GM06990 (cell line): ENCODE data around the gene GATM.
A peak's percentile ranks its signal among the peaks of the same experiment; 100 is the strongest.

Experiments used
- DNase-seq: peaks from one replicate; pipeline ENCODE4 v3.0.0-alpha.2; 2011; ENCODE audit not compliant: insufficient read length; ENCODE audit errors: extremely low read depth
- H3K27me3 ChIP-seq: replicated peaks from 2 replicates; pipeline ENCODE4 v1.6.0; 2011; ENCODE audit warnings: low read length; ENCODE audit not compliant: control insufficient read depth, insufficient read depth
- H3K36me3 ChIP-seq: 2 replicates; pipeline ENCODE4 v1.5.1; 2011; ENCODE audit warnings: low read length; ENCODE audit not compliant: control insufficient read depth, insufficient read depth
- H3K4me3 ChIP-seq: replicated peaks from 2 replicates; pipeline ENCODE4 v1.5.1; 2011; ENCODE audit warnings: low read depth, mild to moderate bottlenecking, control low read depth, low read length
- CTCF ChIP-seq: IDR thresholded peaks from 2 replicates; pipeline ENCODE4 v1.5.1; 2011; ENCODE audit warnings: low read length, control low read depth, mild to moderate bottlenecking, inconsistent platforms; ENCODE audit not compliant: insufficient read depth, poor library complexity, severe bottlenecking

Gene GATM

GRCh38 chr15:45392584-45392855 is 14.2 kb upstream of the GATM start:
- H3K27me3 ChIP-seq, result no peaks in the 10 kb centered on the region
- H3K4me3 ChIP-seq, result no peak overlapping the region
- no peak for TF ChIP-seq CTCF
- no peak for DNase-seq
- no peaks in the 10 kb centered on the region for H3K36me3 ChIP-seq

DNA sequence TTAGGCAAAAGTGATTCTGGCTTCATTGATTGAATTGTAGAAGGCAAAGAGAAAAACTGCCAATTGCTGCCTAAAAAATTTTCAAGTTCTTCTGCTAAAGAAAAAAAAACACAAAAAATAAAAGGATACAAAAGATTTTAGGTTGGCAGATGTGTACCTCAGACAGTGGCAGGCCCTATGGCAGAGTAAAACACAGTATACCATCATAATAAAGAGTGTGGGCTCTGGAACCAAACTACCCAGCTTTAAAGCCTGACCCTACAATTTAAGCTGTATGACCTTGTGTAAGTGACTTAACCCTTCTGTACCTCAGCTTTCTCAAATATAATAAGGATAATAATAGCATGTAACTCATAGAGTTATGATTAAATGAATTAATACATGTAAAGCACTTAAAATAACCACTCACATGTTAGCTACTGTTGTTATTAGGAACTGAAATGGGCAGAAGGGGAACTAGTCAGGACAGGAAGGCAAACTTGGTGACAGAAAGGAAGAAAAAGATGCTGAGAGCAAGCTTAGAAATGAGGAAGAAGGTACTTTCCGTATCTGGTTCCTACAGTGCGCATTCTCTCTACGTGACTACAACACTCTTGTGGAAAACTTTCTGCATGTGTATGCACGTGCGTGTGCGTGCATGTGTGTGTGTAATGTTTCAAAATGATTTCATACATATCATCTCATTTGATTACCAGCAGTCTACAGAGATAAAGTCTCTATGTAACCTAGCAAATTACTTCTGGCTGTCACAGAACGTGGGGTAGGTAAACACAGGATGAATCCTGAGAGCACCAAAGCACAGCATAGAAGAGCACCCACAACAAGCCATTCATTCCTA is 13.6 kb upstream of the GATM start:
- Histone ChIP-seq H3K36me3 (no peaks in the 10 kb centered on the region), H3K4me3 (no peak overlapping the region), H3K27me3 (no peaks in the 10 kb centered on the region)
- peak; percentile 57 for DNase-seq
- no peak for TF ChIP-seq CTCF

- Histone ChIP-seq H3K36me3 (no peaks in the 10 kb centered on the region), H3K27me3 (no peaks in the 10 kb centered on the region), H3K4me3 (no peak overlapping the region)
- no peak for TF ChIP-seq CTCF
- no peak for DNase-seq
These were observed 11.0 kb upstream of the GATM start for GRCh38 chr15:45389351-45389750.

DNA sequence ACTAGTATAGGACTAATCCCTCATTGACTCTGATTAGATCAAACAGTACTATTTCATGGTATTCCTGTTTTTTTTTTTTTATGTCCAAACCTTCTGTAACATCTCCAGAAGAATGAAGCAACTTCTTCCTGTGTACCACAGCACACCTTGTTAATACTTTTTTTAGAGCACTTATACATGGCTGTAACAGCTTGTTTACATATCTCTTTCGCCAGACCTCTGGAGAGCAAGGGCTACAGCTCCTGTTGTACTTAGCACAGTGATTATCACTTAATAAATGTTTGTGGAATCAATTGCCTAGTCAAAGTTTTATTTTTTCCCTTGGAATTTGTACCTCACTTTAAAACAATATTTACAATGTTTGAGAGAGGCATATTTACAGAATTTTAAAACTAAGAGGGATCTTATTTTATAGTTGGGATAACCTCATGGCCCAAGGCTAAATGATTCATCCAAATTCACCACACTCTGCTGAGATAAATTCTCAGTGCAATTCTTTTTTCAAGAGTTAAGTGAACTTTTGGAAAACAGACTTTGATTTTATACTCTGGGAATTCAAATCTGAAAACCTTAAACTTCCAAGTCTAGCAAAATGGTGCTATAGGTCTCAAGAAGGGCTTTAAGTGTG is 9.2 kb upstream of the GATM start:
- no peak for DNase-seq
- no peaks in the 10 kb centered on the region for H3K36me3 ChIP-seq
- no peak for TF ChIP-seq CTCF
- H3K4me3 ChIP-seq, result no peak overlapping the region
- H3K27me3 ChIP-seq, result no peaks in the 10 kb centered on the region

- Histone ChIP-seq H3K4me3 (no peak overlapping the region), H3K36me3 (no peaks in the 10 kb centered on the region), H3K27me3 (no peaks in the 10 kb centered on the region)
- TF ChIP-seq CTCF, result no peak
- no peak for DNase-seq
These were observed 8.6 kb upstream of the GATM start for GRCh38 chr15:45386974-45387373.
